ENCODE results near the gene PAPPA2.
"Not testable (repeated sequence)": the region's sequence is repeated elsewhere in the genome, so short reads cannot be mapped to it uniquely, and the experiment has no call there.

The PAPPA2 gene

GRCh38 chr1:176619261-176619660 is 156.3 kb downstream of the PAPPA2 start:
- Histone ChIP-seq H3K36me3 (ENCODE audit: control insufficient read depth, insufficient read depth, low read length) (no peaks in the 10 kb centered on the region), H3K9ac (ENCODE audit: low read depth, low read length) (no peak overlapping the region), H3K4me3 (ENCODE audit: low read depth, low read length) (no peak overlapping the region), H3K27me3 (ENCODE audit: control insufficient read depth, insufficient read depth, low read length) (no peaks in the 10 kb centered on the region), H3K4me1 (ENCODE audit: control insufficient read depth, insufficient read depth, low read length) (no peaks in the 10 kb centered on the region), H3K9me3 (ENCODE audit: control insufficient read depth, insufficient read depth, low read length) (no peaks in the 10 kb centered on the region)

- Histone ChIP-seq H3K4me3 (ENCODE audit: low read depth, low read length) (no peak overlapping the region), H3K9ac (ENCODE audit: low read depth, low read length) (no peak overlapping the region), H3K27me3 (ENCODE audit: control insufficient read depth, insufficient read depth, low read length) (no peaks in the 10 kb centered on the region), H3K9me3 (ENCODE audit: control insufficient read depth, insufficient read depth, low read length) (no peaks in the 10 kb centered on the region), H3K4me1 (ENCODE audit: control insufficient read depth, insufficient read depth, low read length) (no peaks in the 10 kb centered on the region), H3K36me3 (ENCODE audit: control insufficient read depth, insufficient read depth, low read length) (no peaks in the 10 kb centered on the region)
Observed at GRCh38 chr1:176625365-176625764, 162.4 kb downstream of the PAPPA2 start.

- H3K4me3 ChIP-seq (ENCODE audit: low read depth, low read length): no peak overlapping the region
- no peak overlapping the region for H3K9ac ChIP-seq (ENCODE audit: low read depth, low read length)
- H3K36me3 ChIP-seq (ENCODE audit: control insufficient read depth, insufficient read depth, low read length): no peaks in the 10 kb centered on the region
- no peaks in the 10 kb centered on the region for H3K9me3 ChIP-seq (ENCODE audit: control insufficient read depth, insufficient read depth, low read length)
- no peaks in the 10 kb centered on the region for H3K27me3 ChIP-seq (ENCODE audit: control insufficient read depth, insufficient read depth, low read length)
- H3K4me1 ChIP-seq (ENCODE audit: control insufficient read depth, insufficient read depth, low read length): no peaks in the 10 kb centered on the region
Observed at GRCh38 chr1:176626572-176627061, 163.6 kb downstream of the PAPPA2 start.

GRCh38 chr1:176628775-176629174 is 165.8 kb downstream of the PAPPA2 start:
- H3K9me3 ChIP-seq (ENCODE audit: control insufficient read depth, insufficient read depth, low read length): no peaks in the 10 kb centered on the region
- H3K27me3 ChIP-seq (ENCODE audit: control insufficient read depth, insufficient read depth, low read length): no peaks in the 10 kb centered on the region

GRCh38 chr1:176634733-176635132 is 171.8 kb downstream of the PAPPA2 start:
- H3K27me3 ChIP-seq (ENCODE audit: control insufficient read depth, insufficient read depth, low read length); H3K4me3 ChIP-seq (ENCODE audit: low read depth, low read length); H3K9ac ChIP-seq (ENCODE audit: low read depth, low read length); H3K4me1 ChIP-seq (ENCODE audit: control insufficient read depth, insufficient read depth, low read length); H3K9me3 ChIP-seq (ENCODE audit: control insufficient read depth, insufficient read depth, low read length); H3K36me3 ChIP-seq (ENCODE audit: control insufficient read depth, insufficient read depth, low read length): not testable (repeated sequence)

More at GRCh38 chr1:176628775-176629174, 165.8 kb downstream of the PAPPA2 start:
- no peak overlapping the region for H3K9ac ChIP-seq (ENCODE audit: low read depth, low read length)
- no peaks in the 10 kb centered on the region for H3K4me1 ChIP-seq (ENCODE audit: control insufficient read depth, insufficient read depth, low read length)
- H3K4me3 ChIP-seq (ENCODE audit: low read depth, low read length): no peak overlapping the region
- no peaks in the 10 kb centered on the region for H3K36me3 ChIP-seq (ENCODE audit: control insufficient read depth, insufficient read depth, low read length)

GRCh38 chr1:176638713-176639526 is 175.9 kb downstream of the PAPPA2 start:
- no peak overlapping the region for H3K4me3 ChIP-seq (ENCODE audit: low read depth, low read length)
- H3K4me1 ChIP-seq (ENCODE audit: control insufficient read depth, insufficient read depth, low read length): no peaks in the 10 kb centered on the region
- H3K27me3 ChIP-seq (ENCODE audit: control insufficient read depth, insufficient read depth, low read length): no peaks in the 10 kb centered on the region
- no peak overlapping the region for H3K9ac ChIP-seq (ENCODE audit: low read depth, low read length)
- no peaks in the 10 kb centered on the region for H3K9me3 ChIP-seq (ENCODE audit: control insufficient read depth, insufficient read depth, low read length)
- no peaks in the 10 kb centered on the region for H3K36me3 ChIP-seq (ENCODE audit: control insufficient read depth, insufficient read depth, low read length)

- Histone ChIP-seq H3K27me3 (ENCODE audit: control insufficient read depth, insufficient read depth, low read length) (no peaks in the 10 kb centered on the region), H3K4me1 (ENCODE audit: control insufficient read depth, insufficient read depth, low read length) (no peaks in the 10 kb centered on the region), H3K9ac (ENCODE audit: low read depth, low read length) (no peak overlapping the region), H3K4me3 (ENCODE audit: low read depth, low read length) (no peak overlapping the region), H3K36me3 (ENCODE audit: control insufficient read depth, insufficient read depth, low read length) (no peaks in the 10 kb centered on the region), H3K9me3 (ENCODE audit: control insufficient read depth, insufficient read depth, low read length) (no peaks in the 10 kb centered on the region)
Observed at GRCh38 chr1:176643536-176643935, 180.6 kb downstream of the PAPPA2 start.

GRCh38 chr1:176648556-176648955 is 185.6 kb downstream of the PAPPA2 start:
- no peaks in the 10 kb centered on the region for H3K9me3 ChIP-seq (ENCODE audit: control insufficient read depth, insufficient read depth, low read length)
- H3K4me3 ChIP-seq (ENCODE audit: low read depth, low read length): no peak overlapping the region
- H3K9ac ChIP-seq (ENCODE audit: low read depth, low read length): no peak overlapping the region

GRCh38 chr1:176656257-176656995 is 193.5 kb downstream of the PAPPA2 start:
- H3K4me3 ChIP-seq (ENCODE audit: low read depth, low read length): no peak overlapping the region
- H3K9me3 ChIP-seq (ENCODE audit: control insufficient read depth, insufficient read depth, low read length): no peaks in the 10 kb centered on the region
- H3K4me1 ChIP-seq (ENCODE audit: control insufficient read depth, insufficient read depth, low read length): peaks cover 2% of the 10 kb centered on the region
- H3K36me3 ChIP-seq (ENCODE audit: control insufficient read depth, insufficient read depth, low read length): no peaks in the 10 kb centered on the region
- no peak overlapping the region for H3K9ac ChIP-seq (ENCODE audit: low read depth, low read length)
- H3K27me3 ChIP-seq (ENCODE audit: control insufficient read depth, insufficient read depth, low read length): no peaks in the 10 kb centered on the region

More at GRCh38 chr1:176648556-176648955, 185.6 kb downstream of the PAPPA2 start:
- Histone ChIP-seq H3K4me1 (ENCODE audit: control insufficient read depth, insufficient read depth, low read length) (no peaks in the 10 kb centered on the region), H3K36me3 (ENCODE audit: control insufficient read depth, insufficient read depth, low read length) (no peaks in the 10 kb centered on the region), H3K27me3 (ENCODE audit: control insufficient read depth, insufficient read depth, low read length) (no peaks in the 10 kb centered on the region)

- H3K4me3 ChIP-seq (ENCODE audit: low read depth, low read length): no peak overlapping the region
- H3K9me3 ChIP-seq (ENCODE audit: control insufficient read depth, insufficient read depth, low read length): no peaks in the 10 kb centered on the region
- no peak overlapping the region for H3K9ac ChIP-seq (ENCODE audit: low read depth, low read length)
- H3K36me3 ChIP-seq (ENCODE audit: control insufficient read depth, insufficient read depth, low read length): no peaks in the 10 kb centered on the region
- H3K4me1 ChIP-seq (ENCODE audit: control insufficient read depth, insufficient read depth, low read length): no peaks in the 10 kb centered on the region
- H3K27me3 ChIP-seq (ENCODE audit: control insufficient read depth, insufficient read depth, low read length): no peaks in the 10 kb centered on the region
Observed at GRCh38 chr1:176669782-176670181, 206.8 kb downstream of the PAPPA2 start.

- Histone ChIP-seq H3K4me3 (ENCODE audit: low read depth, low read length) (no peak overlapping the region), H3K4me1 (ENCODE audit: control insufficient read depth, insufficient read depth, low read length) (no peaks in the 10 kb centered on the region), H3K9me3 (ENCODE audit: control insufficient read depth, insufficient read depth, low read length) (no peaks in the 10 kb centered on the region), H3K27me3 (ENCODE audit: control insufficient read depth, insufficient read depth, low read length) (no peaks in the 10 kb centered on the region), H3K9ac (ENCODE audit: low read depth, low read length) (no peak overlapping the region), H3K36me3 (ENCODE audit: control insufficient read depth, insufficient read depth, low read length) (no peaks in the 10 kb centered on the region)
Observed at GRCh38 chr1:176670853-176671252, 207.9 kb downstream of the PAPPA2 start.

Data from iPS-15b (cell line).